ENCODE results near the gene ZBP1.

Gene ZBP1

DNA sequence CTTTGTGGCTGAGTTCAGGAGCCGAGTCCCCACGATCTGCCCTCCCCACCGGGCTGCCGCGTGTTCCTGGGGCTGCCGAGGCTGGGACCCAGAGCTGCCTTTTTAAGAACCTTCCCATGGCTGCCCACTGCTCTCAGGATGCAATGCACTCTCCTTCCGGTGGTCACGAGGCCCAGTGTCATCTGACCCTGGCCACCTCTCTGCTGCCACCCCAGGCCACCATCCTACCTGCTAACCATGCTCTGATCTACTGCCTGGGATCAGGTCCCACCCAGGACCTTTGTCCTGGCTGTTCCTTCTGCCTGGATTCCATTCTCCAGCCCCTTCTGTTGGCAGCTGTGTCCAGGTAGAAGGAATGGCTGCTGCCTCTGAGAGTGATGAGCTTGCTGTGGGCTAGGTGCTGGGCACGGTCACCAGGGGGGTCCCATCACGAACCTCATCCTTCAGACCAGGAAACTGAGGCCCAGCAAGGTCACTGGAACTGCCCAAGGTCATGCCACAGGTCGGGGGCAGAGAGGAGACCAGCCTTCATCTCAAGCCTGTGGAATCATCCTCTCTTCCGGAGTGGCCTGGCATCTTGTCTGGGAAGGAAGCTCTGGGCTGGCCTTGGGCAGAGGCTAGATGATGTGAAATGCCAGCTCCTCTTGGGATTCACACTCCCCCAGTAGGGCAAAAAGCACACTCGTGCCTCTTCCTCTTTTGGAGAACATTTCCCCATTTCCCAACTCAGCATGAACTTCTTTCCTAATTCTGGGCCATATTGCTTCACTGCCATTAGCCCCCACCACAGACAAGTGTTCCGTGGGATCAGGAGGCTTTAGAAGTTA is 38.8 kb downstream of the ZBP1 start:
- TF ChIP-seq EZH2phosphoT487 (IDR thresholded peaks at IDR 0.05; ENCODE audit: low read depth): no peak
- TF ChIP-seq, protein P1, sequence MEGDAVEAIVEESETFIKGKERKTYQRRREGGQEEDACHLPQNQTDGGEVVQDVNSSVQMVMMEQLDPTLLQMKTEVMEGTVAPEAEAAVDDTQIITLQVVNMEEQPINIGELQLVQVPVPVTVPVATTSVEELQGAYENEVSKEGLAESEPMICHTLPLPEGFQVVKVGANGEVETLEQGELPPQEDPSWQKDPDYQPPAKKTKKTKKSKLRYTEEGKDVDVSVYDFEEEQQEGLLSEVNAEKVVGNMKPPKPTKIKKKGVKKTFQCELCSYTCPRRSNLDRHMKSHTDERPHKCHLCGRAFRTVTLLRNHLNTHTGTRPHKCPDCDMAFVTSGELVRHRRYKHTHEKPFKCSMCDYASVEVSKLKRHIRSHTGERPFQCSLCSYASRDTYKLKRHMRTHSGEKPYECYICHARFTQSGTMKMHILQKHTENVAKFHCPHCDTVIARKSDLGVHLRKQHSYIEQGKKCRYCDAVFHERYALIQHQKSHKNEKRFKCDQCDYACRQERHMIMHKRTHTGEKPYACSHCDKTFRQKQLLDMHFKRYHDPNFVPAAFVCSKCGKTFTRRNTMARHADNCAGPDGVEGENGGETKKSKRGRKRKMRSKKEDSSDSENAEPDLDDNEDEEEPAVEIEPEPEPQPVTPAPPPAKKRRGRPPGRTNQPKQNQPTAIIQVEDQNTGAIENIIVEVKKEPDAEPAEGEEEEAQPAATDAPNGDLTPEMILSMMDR (IDR thresholded peaks at IDR 0.05; ENCODE audit: low read depth, low read length): no peak
- no peak overlapping the region for H3K27ac ChIP-seq (ENCODE audit: low read length)

DNA sequence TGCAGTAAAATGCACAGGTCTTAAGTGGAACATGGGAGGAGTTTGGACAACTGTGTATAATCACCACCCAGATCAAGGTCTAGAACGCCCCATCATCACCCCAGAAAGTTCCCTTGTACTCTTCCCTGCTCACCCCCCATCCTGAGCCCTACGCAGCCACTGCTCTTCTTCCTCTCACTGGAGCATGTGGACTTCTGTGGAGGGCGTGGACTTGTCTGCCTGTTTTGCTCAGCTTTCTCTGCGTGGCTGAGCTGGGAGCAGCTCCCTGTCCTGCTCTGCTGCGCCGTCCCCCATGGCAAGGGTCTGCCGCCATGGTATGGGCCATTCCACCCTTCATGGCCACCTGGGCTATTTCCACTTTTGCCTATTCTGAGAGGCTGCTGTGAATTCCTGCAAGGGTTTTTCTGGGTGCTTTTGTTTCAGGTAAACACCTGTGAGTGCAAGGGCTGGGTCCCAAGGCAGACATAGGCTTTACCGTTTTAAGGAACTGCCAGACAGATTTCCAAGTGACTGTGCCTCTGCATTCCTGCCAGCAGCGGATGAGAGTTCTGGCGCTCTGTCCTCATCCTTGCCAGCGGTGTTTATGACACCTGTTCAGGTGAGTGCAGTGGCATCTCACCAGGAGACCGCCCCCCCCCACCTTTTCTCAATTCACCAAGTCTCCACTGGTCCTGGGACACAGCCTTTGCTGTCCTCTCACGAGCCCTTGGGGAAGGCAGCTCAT is 39.6 kb downstream of the ZBP1 start:
- H3K4me3 ChIP-seq (ENCODE audit: low read length): no peak overlapping the region
- no peaks in the 10 kb centered on the region for H3K36me3 ChIP-seq (replicated peaks; ENCODE audit: low read depth, low read length)
- TF ChIP-seq, protein P1 (IDR thresholded peaks at IDR 0.05; ENCODE audit: low read depth, low read length): no peak
- no peak for TF ChIP-seq EZH2phosphoT487 (IDR thresholded peaks at IDR 0.05; ENCODE audit: low read depth)
- H3K4me2 ChIP-seq (ENCODE audit: low read length): no peak overlapping the region
- H3K27ac ChIP-seq (ENCODE audit: low read length): no peak overlapping the region
- H3K27me3 ChIP-seq (ENCODE audit: low read depth, low read length): peaks cover 72% of the 10 kb centered on the region
- no peaks in the 10 kb centered on the region for H3K4me1 ChIP-seq (ENCODE audit: low read length)
- H3K79me2 ChIP-seq (ENCODE audit: low read length): no peaks in the 10 kb centered on the region
- no peak overlapping the region for H2AFZ ChIP-seq (ENCODE audit: low read depth, low read length)
- H3K9me3 ChIP-seq (ENCODE audit: insufficient read depth, low read length): no peaks in the 10 kb centered on the region
- H4K20me1 ChIP-seq (ENCODE audit: insufficient read depth, low read length): no peaks in the 10 kb centered on the region
- H3K9ac ChIP-seq (ENCODE audit: low read length): no peak overlapping the region

More for the DNA sequence above, 38.8 kb downstream of the ZBP1 start:
- no peaks in the 10 kb centered on the region for H4K20me1 ChIP-seq (ENCODE audit: insufficient read depth, low read length)
- H3K4me3 ChIP-seq (ENCODE audit: low read length): no peak overlapping the region
- no peaks in the 10 kb centered on the region for H3K4me1 ChIP-seq (ENCODE audit: low read length)
- peaks cover 72% of the 10 kb centered on the region for H3K27me3 ChIP-seq (ENCODE audit: low read depth, low read length)
- no peaks in the 10 kb centered on the region for H3K9me3 ChIP-seq (ENCODE audit: insufficient read depth, low read length)
- H3K79me2 ChIP-seq (ENCODE audit: low read length): no peaks in the 10 kb centered on the region
- H2AFZ ChIP-seq (ENCODE audit: low read depth, low read length): no peak overlapping the region
- no peaks in the 10 kb centered on the region for H3K36me3 ChIP-seq (replicated peaks; ENCODE audit: low read depth, low read length)
- no peak overlapping the region for H3K9ac ChIP-seq (ENCODE audit: low read length)
- H3K4me2 ChIP-seq (ENCODE audit: low read length): no peak overlapping the region

- H3K27me3 ChIP-seq (ENCODE audit: low read depth, low read length): peaks cover 72% of the 10 kb centered on the region
- no peaks in the 10 kb centered on the region for H3K4me1 ChIP-seq (ENCODE audit: low read length)
- H3K9ac ChIP-seq (ENCODE audit: low read length): no peak overlapping the region
- no peaks in the 10 kb centered on the region for H3K9me3 ChIP-seq (ENCODE audit: insufficient read depth, low read length)
- no peak overlapping the region for H3K27ac ChIP-seq (ENCODE audit: low read length)
- TF ChIP-seq, protein P1 (IDR thresholded peaks at IDR 0.05; ENCODE audit: low read depth, low read length): no peak
- no peak for TF ChIP-seq EZH2phosphoT487 (IDR thresholded peaks at IDR 0.05; ENCODE audit: low read depth)
- no peak overlapping the region for H3K4me3 ChIP-seq (ENCODE audit: low read length)
- H3K79me2 ChIP-seq (ENCODE audit: low read length): no peaks in the 10 kb centered on the region
- H4K20me1 ChIP-seq (ENCODE audit: insufficient read depth, low read length): no peaks in the 10 kb centered on the region
- no peaks in the 10 kb centered on the region for H3K36me3 ChIP-seq (replicated peaks; ENCODE audit: low read depth, low read length)
- no peak overlapping the region for H3K4me2 ChIP-seq (ENCODE audit: low read length)
- H2AFZ ChIP-seq (ENCODE audit: low read depth, low read length): no peak overlapping the region
These were observed 40.3 kb downstream of the ZBP1 start for GRCh38 chr20:57579898-57580447.

GRCh38 chr20:57579331-57579897 is 40.8 kb downstream of the ZBP1 start:
- Histone ChIP-seq H3K4me1 (ENCODE audit: low read length) (no peaks in the 10 kb centered on the region), H3K9me3 (ENCODE audit: insufficient read depth, low read length) (no peaks in the 10 kb centered on the region), H3K4me3 (ENCODE audit: low read length) (no peak overlapping the region), H3K27ac (ENCODE audit: low read length) (no peak overlapping the region), H3K36me3 (replicated peaks; ENCODE audit: low read depth, low read length) (no peaks in the 10 kb centered on the region), H4K20me1 (ENCODE audit: insufficient read depth, low read length) (no peaks in the 10 kb centered on the region), H3K9ac (ENCODE audit: low read length) (no peak overlapping the region), H3K27me3 (ENCODE audit: low read depth, low read length) (peaks cover 72% of the 10 kb centered on the region), H2AFZ (ENCODE audit: low read depth, low read length) (no peak overlapping the region), H3K4me2 (ENCODE audit: low read length) (no peak overlapping the region), H3K79me2 (ENCODE audit: low read length) (no peaks in the 10 kb centered on the region)
- no peak for TF ChIP-seq EZH2phosphoT487 (IDR thresholded peaks at IDR 0.05; ENCODE audit: low read depth)
- TF ChIP-seq, protein P1 (IDR thresholded peaks at IDR 0.05; ENCODE audit: low read depth, low read length): no peak
